ENCODE results near the gene SPRYD3.

DNA sequence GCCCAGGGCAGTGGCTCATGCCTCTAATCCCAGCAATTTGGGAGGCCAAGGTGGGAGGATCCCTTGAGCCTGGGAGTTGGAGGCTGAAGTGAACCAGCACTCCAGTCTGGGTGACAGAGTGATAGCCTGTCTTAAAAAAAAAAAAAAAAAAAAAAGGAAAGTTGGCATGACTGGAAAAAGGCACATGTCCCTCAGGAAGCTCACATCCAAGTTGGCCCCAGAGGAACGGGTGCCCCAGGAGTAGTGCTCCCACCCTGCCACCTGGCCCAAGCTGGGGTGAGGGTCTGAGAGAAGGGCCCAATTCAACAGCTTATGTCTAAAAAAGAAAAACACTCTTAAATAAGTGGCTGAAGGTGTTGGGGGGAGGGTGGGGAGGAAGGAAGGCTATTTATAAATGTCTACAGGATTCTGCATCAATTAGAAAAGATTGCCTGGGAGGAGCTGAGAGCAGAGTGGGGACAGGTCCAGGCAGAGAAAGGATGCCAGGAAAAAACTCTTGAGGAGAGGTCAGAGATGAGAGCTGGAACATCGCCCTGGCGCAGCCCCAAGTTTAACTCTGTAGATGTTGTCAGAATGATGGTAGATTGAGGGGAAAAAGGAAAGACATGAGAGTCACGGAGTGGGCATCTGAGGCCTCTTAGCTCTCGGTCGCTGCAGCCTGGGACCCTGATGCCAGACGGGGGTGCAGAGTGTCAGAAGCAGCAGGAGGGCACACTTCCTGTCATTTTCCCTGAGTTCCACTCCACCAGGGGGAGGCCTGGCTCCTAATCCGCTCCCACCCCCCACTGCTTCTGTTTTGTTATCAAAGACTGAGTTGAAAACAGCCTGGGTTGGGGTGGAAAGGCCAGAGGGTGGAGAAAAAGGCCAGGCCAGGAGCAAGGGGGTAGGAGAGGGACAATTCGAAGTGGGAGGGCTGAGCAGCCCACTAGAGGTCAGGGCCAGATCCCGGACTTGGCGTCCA lies 7.3 kb downstream of the SPRYD3 start:
- TF ChIP-seq CTCF (IDR thresholded peaks at IDR 0.05), result peak in 6 of 12 donors; percentile 17 to 48 (median 28)
- TF ChIP-seq POLR2A (IDR thresholded peaks at IDR 0.05), result no peak

Measured in heart left ventricle (tissue), 13 donors.